GM15510 (cell line): Measurements from ENCODE around the gene RBKS.

Source experiments
- POLR2A ChIP-seq: IDR thresholded peaks from 3 replicates; pipeline ENCODE4 v1.6.1; 2011; ENCODE audit warnings: borderline replicate concordance; ENCODE audit not compliant: insufficient read length; ENCODE audit errors: extremely low read depth

The RBKS gene

DNA sequence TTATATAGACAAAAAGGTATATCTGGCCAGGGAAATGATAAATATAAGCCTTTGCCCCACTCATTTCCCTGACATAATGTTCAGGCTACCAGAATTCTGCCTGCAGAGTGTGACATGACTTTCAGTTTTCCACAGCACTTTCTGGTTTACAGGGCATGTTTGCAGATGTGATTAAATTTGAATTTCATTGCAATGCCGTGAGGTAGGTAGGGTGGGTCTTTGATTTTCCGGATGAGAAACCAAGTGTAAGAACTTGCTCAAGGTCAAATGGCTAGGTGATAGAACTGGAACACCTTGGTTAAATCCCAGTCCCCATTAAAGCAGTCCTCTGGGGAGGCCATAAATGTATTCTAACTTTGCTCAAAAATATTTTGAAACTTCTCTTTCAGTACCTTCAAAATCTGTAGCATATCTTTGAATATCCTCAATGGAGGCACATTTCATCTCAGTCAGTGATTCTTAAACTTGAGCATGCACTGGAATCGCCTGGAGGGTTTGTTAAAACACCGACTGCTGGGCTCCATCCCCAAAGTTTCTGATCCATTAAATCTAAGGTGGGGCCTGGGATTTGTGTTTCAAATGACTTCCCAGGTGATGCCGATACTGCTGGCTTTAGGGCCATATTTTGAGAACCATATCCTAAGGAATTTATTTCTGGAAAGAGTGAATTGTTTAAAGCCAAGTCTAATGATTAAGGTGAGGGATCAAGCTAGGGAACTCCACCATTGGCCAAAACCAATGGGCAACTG is 83.7 kb downstream of the RBKS start:
- no peak for TF ChIP-seq POLR2A

DNA sequence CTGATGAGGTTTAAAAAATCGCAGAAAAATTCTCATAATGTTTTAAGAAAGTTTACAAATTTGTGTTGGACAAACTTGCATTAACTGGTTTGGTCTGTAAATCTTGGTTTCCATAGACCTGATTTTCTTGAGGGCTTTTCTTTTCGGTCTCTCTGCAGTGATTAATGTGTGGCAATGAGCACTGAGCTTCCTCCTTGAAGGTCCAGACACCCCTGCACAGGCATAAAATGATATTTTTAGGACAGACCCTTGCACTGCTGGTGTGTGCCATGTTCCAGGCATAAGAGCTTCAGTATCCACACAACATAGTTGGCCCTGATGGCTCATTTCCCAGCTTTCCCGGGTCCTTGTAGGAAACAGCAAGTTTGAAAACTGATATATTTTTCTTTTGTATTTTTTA is 85.0 kb downstream of the RBKS start:
- no peak for TF ChIP-seq POLR2A

DNA sequence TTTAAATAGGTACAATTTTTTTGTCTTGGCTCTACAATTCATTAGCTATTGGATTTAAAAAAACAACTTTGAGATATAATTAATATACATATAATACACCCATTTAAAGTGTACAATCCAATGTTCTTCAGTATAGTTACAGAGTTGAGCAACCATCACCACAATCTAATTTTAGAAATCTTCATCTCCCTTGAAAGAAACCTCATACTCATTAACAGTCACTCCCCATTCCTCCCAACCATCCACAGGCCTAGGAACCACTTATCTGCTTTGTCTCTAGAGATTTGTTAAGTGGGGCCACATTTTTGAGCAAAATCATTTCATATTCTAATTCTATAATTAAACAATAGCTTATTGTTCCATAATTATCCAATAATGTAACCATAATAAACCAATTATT is 86.0 kb downstream of the RBKS start:
- TF ChIP-seq POLR2A = no peak

DNA sequence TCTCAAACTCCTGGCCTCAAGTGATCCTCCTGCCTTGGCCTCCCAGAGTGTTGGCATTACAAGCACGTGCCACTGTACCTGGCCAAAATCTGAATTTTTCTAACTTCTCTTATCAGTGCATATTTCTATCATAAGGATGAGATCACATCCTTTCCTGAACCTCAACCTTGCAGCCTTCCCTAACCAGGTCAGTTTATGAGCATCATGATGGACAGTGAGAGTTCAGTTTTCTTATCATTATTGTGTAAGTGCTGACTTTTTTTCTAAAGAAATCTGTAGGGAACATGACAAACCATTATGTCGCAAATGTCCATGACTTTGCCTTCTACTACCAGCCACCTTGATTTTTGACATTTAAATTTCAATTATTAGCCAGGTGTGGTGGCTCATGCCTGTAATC is 87.1 kb downstream of the RBKS start:
- no peak for TF ChIP-seq POLR2A

DNA sequence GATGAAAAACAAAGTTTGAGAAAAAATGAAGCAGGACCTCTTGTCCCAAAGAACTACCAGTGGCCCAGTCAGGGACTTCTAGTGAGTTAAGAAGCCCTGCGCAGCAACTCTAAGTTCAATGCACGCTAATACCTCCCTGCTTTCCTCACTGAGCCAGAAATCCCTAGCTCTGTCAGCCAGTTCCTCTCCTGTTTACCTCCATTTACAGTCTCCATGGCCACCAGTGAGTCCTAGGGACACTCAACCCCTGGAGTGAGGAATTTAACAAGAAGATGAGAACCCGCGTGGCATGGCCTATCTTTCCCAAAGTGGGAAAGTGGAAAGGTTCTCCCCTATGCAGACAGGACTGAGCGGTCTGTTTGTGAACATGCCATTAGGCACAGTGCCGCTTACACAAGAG is 87.6 kb downstream of the RBKS start:
- TF ChIP-seq POLR2A = no peak

DNA sequence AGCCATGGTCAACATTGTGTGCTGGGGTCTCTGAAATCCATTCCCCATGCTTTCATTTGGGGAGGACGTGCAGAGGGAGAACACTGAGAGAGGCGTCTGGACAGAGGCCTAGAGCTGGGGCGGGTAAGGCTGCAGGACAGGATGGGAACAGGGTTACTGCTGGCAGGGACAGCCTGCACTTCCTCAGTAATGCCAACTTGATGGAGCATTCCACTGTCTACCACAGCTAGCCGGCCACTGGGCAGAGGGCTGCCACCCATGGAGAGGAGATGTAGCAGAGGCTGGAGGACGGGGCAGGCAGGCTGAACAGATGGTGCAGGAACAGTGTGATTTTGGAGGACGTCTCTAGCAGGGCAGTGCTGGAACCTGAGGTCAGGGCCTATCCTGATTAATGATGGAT is 89.3 kb downstream of the RBKS start:
- TF ChIP-seq POLR2A = no peak

DNA sequence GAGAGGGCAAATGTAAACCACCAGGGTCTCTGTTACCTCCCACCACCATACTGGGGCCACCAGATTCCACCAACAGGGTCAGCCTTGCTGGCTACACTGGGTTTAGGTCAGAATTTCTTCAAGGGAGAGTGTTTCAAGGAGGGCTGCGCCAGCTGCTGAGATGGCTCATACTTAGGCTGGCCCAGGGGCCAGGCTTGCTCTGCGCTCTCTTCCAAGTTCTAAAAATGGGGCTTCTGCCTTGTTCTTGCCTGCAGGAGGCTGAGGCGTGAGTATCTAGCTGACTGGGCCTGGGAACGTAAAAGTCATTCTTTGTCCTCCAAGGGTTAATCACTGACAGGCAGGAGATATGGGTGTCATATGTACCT is 90.6 kb downstream of the RBKS start:
- no peak for TF ChIP-seq POLR2A

DNA sequence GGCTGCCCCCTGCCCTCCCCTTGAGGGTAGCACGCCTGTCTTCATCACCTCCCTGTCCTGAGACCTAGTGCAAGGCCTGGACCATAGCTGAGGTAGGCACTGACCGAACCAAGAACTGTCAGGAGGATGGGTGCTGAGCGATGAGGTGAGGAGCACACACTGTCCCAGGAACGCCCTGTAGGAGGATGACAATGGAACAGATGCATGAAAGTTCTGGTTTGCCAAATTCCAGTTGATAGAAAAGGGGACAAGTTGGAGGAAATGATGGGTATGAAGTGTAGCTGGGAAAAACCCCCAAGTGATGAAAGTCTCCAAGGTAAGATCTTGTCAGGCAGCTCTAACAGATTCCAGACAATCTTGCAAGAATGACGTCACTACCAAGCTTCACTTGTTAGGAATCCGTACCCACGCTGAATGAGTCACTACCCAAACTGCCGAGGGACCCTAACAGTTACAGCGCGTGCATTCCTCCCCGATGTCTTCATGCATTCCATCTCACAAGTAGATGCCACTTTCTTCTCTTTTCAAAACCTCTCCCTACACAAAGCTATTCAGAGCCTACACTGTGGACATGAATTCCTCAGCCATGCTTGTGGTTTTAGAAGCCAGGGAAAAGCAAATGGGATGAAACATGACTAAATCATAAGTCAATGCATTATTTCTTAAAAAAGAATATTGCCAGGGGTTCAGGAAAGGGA is 91.1 kb downstream of the RBKS start:
- no peak for TF ChIP-seq POLR2A

DNA sequence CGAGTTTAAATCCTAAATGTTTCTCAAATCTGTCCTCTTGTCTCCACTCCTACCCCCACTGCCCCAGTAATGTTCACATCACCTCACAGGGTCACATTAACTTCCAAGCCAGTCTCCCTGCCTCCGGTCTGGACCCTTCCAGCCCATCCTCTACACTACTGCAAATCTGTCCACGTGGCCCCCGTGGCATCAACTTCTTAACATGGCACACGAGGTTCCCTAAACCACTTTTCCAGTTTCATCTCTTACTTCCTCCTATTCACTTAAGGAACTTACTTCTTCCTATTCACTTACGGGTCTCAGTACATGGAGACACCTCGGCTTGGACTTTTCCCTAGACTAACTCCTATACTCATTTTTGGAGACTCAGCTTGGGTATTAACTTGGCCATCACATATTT is 91.7 kb downstream of the RBKS start:
- no peak for TF ChIP-seq POLR2A

DNA sequence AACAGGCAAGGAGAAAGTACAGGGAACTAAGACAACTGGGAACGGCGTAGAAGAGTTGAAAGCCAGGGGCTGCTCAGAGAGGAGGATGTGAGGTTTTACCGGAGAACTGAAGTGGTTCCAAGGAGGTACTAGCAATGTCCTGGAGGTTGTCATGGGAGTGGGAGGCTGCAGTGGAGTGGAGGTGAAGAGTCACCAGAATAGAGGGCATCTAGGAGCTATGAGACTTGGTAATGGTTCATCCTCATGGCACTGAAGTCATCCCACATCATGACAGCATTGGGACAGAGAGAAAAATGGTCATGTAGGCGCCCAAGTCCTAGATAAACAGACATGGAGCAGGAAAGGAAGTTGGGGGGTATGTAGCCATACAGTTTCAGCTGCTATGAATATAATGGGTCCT is 92.3 kb downstream of the RBKS start:
- no peak for TF ChIP-seq POLR2A

DNA sequence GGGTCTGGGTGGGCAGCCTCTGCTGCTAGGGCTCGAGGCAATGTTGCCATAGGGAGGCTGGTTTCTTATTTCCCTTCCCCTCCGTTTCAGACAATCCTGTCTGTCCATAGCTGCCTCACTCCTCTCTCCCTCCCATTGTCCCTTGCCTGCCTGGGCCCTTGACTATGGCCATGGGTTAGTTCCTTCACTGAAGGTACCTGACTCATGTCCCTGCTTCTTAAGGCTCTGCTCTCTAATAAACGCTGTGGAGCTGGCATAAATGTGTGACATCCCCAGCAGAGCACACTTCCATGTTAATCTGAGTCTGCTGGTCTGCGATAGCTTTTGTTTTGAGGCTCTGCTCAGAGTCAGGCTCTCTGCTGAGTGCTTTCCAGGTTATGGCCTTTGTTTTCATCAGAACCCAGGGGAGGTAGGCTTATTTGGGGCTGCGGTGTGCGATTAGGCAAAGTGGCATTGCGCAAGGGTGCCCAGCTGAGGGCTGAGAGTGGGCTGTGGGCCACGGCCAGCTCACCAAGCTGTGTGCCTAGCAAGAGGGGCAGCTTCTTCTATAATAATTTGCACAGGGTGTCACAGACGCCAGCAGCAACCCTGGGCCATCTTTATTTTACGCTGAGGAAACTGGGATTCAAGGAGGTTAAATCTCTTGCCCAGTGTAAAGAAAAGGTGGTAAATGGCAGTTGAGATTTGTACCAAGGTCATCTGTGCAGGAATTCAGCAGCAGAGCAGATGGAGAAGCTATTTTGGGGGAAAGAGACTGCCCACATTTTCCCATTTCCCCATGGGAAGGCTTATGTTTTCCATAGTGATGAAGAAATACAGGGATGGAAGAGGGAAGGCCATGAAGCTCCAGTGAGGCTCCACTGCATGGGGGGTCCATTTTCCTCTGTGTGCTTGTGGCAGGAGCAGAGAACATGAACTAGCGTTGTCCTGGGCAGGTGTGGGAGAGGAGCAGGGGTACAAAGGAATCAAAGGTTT is 93.1 kb downstream of the RBKS start:
- no peak for TF ChIP-seq POLR2A

DNA sequence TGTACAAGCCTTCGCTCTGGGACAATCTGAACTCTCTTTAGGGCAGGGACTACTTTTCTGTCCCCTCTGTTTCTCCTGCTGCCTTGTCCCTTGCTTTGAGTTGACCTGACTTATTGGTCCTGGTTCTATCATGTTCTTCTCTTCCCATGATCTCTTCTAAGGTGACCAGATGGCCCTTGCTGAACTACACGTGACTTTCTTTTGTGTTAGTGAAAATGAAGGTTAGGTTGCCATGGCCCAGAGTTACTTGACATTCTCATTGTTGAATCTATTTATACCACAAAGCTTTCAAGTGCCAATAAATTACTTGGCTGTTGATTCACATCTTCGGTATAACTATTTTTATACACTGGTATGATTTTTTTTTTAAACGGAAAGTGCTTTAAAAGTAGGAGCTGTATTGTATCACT is 94.3 kb downstream of the RBKS start:
- TF ChIP-seq POLR2A = no peak

DNA sequence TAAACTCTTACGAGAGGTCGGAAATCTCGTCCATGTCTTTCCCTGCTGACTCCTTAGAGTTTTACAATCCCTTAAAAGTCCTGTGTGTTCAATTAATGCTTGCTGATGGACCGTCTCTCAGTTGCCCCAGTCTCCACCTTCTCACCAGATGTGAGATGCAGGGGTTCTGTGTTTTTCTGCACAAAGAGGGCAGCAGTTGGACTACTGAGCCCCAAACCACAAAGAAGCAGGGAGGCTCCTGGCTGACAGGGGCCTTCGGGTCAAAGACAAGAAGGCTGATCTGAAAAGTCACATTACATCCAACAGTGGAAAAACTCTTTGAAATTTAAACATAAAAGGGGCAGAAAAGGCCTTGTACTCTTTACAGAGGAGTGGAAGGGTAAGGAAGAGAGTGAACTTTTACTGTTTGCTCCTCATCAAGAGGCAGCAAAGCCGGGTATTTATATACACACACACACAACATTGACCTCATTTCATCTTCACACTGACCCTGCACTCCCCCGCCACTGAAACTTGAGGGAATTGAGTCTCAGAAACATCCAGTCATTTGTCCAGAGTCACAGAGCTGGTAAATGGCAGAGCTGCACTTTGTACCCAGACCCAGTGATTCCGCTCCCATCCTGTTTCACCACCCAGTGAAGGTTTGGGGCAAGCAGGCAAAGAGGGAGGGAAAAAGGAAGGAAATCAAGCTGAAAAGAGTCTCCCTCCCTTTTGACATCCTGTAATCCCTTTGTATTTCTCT is 94.9 kb downstream of the RBKS start:
- TF ChIP-seq POLR2A = no peak

DNA sequence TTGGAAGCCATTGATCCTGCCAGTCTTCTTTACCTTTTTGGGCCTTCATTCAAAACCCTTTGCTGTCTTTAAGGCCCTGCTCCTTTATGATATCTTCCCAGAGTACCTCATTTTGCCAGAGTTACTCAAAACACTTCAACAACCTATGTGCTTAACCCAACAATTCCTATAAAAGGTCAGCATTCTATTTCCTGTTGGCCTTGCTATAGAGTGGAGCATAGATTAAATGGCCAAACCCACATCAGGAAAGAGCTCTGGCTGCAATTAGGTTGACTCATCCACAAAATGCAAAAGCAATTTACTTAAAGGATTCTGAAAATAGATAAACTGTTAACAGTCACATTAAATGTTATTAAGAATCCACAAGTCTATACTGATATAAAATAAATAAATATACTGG is 97.4 kb downstream of the RBKS start:
- no peak for TF ChIP-seq POLR2A
